Measurements from ENCODE around the gene C1QTNF12. TPM values are rescaled to one million over a fixed set of nuclear protein-coding genes. Genes with fewer than 3 reads are reported as not detected.

The C1QTNF12 gene
- total RNA-seq, 1 donor from 2014 or later: 0.28 TPM

DNA sequence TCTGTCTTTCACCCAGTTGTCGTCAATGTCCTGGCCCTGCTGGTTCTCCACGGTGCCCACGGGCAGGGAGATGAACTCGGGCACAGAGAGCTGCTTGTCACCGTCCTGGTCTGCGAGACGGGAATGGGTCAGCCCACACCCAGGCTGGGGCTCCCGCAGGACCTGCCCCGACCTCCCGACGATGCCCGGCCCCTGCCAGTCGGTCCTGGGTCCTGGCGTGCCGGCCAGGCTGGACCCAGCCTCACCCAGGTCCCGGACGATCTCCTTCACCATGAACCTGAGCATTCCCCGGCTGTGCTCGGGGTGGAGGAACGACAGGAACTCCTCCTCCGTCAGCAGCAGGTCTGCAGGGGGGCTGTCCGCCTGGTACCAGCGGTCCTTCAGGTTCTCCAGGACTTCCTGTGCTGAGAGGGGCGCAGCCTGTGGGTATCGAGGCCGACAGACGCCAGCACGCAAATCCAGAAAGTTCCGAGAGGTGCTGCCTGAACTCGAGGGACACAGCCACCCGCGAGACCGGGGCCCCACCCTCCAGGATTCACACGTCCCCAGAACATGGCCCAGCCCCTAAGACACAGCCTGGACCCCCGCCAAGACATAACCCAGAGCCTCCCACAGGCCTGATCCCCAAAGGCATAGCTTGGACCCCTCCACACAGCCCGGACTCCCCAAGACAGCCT lies 27.9 kb downstream of the C1QTNF12 start:
- H4K20me1 ChIP-seq (ENCODE audit: low read depth): no peaks in the 10 kb centered on the region
- H2AFZ ChIP-seq (replicated peaks): no peak overlapping the region
- no peaks in the 10 kb centered on the region for H3K4me1 ChIP-seq
- TF ChIP-seq EZH2phosphoT487 (IDR thresholded peaks at IDR 0.05): no peak
- TF ChIP-seq, protein P1, sequence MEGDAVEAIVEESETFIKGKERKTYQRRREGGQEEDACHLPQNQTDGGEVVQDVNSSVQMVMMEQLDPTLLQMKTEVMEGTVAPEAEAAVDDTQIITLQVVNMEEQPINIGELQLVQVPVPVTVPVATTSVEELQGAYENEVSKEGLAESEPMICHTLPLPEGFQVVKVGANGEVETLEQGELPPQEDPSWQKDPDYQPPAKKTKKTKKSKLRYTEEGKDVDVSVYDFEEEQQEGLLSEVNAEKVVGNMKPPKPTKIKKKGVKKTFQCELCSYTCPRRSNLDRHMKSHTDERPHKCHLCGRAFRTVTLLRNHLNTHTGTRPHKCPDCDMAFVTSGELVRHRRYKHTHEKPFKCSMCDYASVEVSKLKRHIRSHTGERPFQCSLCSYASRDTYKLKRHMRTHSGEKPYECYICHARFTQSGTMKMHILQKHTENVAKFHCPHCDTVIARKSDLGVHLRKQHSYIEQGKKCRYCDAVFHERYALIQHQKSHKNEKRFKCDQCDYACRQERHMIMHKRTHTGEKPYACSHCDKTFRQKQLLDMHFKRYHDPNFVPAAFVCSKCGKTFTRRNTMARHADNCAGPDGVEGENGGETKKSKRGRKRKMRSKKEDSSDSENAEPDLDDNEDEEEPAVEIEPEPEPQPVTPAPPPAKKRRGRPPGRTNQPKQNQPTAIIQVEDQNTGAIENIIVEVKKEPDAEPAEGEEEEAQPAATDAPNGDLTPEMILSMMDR (IDR thresholded peaks at IDR 0.05): no peak
- TF ChIP-seq EZH2 (IDR thresholded peaks at IDR 0.05): no peak
- DNase-seq (ENCODE audit: low spot score): no peak
- peaks cover 6% of the 10 kb centered on the region for H3K27me3 Mint-ChIP-seq (ENCODE audit: insufficient read depth, low read depth)
- H3F3A ChIP-seq (ENCODE audit: low read depth): no peaks in the 10 kb centered on the region
- no peaks in the 10 kb centered on the region for H3K36me3 ChIP-seq
- H3K27me3 ChIP-seq: no peaks in the 10 kb centered on the region
- H3K79me2 ChIP-seq (ENCODE audit: low read depth): no peaks in the 10 kb centered on the region
- no peak overlapping the region for H3K4me3 Mint-ChIP-seq
- H3K9me3 Mint-ChIP-seq: no peaks in the 10 kb centered on the region
- no peaks in the 10 kb centered on the region for H3K9me3 ChIP-seq (ENCODE audit: low read depth)
- H3K4me3 ChIP-seq: no peak overlapping the region
- no peak overlapping the region for H3K9ac ChIP-seq
- H3K4me1 Mint-ChIP-seq: no peaks in the 10 kb centered on the region
- no peak overlapping the region for H3K27ac Mint-ChIP-seq
- H3K27ac ChIP-seq: no peak overlapping the region
- H3K36me3 Mint-ChIP-seq: peaks cover 17% of the 10 kb centered on the region
- no peak overlapping the region for H3K4me2 ChIP-seq

DNA sequence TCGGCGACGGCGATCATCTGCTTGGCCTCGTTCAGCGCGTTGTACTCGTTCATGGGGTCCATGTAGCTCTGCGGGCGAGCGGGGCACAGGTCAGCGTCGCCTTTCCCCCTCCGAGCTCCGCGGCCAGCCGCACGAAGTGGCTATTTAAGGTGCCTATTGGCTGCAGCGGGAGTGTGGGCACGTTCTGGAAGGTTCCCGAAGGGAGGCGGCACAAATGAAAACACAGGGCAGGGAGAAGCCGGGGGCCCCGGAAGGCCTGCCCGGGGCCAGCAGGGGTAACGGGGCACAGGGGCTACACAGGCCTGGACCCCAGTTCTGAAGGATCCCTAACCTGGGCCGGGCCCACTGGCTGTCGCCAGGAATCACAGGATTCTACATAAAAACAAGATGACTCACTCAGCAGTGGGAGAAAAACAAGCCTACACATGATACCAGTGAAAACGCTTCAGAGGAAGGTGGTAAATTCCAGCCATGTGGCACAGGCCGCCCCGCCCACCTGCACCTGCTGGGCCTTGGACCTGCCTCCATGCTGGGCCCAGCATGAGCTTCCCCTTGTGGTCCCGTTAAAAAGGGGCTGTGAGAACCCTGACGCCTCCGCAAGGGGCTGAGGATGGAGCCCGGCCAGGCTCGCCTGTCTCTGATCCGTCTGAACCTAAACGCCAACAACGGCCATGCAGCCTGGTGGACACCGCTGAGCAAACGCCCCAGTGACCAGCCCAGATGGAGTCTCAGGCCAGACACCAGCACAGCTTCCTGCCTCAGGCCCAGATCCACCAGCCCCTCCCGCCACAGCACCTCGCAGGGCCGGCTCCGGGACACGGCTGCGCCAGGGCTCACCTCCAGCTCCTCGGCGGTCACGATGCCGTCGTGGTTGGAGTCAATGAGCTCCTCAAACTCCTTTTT lies 28.6 kb downstream of the C1QTNF12 start:
- TF ChIP-seq EZH2phosphoT487 (IDR thresholded peaks at IDR 0.05) (no peak), EZH2 (IDR thresholded peaks at IDR 0.05) (no peak)
- TF ChIP-seq, protein P1 (IDR thresholded peaks at IDR 0.05): no peak
- Histone ChIP-seq H3K4me2 (no peak overlapping the region), H4K20me1 (ENCODE audit: low read depth) (no peaks in the 10 kb centered on the region), H3K4me3 (no peak overlapping the region), H3F3A (ENCODE audit: low read depth) (no peaks in the 10 kb centered on the region), H3K27me3 (no peaks in the 10 kb centered on the region), H3K27ac (no peak overlapping the region), H3K79me2 (ENCODE audit: low read depth) (no peaks in the 10 kb centered on the region), H3K36me3 (no peaks in the 10 kb centered on the region), H2AFZ (replicated peaks) (no peak overlapping the region), H3K4me1 (no peaks in the 10 kb centered on the region), H3K9ac (no peak overlapping the region), H3K9me3 (ENCODE audit: low read depth) (no peaks in the 10 kb centered on the region)
- Mint-ChIP-seq H3K4me3 (no peak overlapping the region), H3K4me1 (no peaks in the 10 kb centered on the region), H3K27me3 (ENCODE audit: insufficient read depth, low read depth) (peaks cover 6% of the 10 kb centered on the region), H3K36me3 (peaks cover 13% of the 10 kb centered on the region), H3K27ac (no peak overlapping the region), H3K9me3 (no peaks in the 10 kb centered on the region)
- no peak for DNase-seq (ENCODE audit: low spot score)

DNA sequence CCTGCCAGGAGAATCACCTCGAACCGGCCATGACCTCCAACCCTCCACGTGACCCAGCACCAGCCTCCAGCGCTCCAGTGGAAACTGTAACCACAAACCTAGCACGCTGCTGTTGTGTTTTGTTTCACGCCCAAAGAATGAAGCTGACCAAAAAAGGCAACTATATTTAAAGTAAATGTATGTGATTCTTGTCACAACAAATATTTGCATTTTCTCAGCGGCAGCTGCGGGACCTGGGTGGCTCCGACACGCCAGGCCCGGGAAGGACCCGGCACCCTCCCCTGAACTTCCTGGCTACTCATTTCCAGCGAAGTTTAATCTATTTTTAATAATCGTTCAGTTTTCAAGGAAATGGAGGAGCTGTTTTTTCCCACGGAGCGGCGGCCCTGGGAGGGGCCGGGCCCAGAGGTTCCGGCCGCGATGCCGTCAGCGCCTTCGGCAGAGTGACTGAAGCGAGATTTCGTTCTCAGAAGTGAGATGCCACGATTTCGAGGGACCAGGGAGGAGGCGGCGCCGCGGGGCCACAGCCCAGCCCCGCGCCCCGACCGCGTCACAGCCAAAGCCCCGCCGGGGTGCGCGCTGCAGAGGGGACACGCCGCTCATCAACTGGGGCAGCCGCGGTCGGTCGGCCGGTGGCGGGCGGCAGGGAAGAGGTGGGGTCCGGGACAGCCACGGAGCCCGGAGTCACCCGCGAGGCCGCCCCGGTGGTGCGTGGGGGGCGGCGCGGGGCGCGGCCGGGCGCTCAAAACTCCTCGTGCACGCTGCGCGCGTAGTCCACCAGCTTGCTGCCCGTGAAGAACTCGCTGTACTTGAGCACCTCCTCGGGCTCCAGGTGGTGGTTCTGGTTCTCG lies 29.5 kb downstream of the C1QTNF12 start:
- Histone ChIP-seq H3K36me3 (no peaks in the 10 kb centered on the region), H3K79me2 (ENCODE audit: low read depth) (no peaks in the 10 kb centered on the region), H3K27me3 (no peaks in the 10 kb centered on the region), H3K9ac (no peak overlapping the region), H4K20me1 (ENCODE audit: low read depth) (no peaks in the 10 kb centered on the region), H3K9me3 (ENCODE audit: low read depth) (no peaks in the 10 kb centered on the region), H2AFZ (replicated peaks) (no peak overlapping the region), H3F3A (ENCODE audit: low read depth) (no peaks in the 10 kb centered on the region), H3K4me3 (no peak overlapping the region), H3K4me1 (no peaks in the 10 kb centered on the region), H3K27ac (no peak overlapping the region), H3K4me2 (no peak overlapping the region)
- H3K27me3 Mint-ChIP-seq (ENCODE audit: insufficient read depth, low read depth): peaks cover 6% of the 10 kb centered on the region
- DNase-seq (ENCODE audit: low spot score): no peak
- H3K27ac Mint-ChIP-seq: no peak overlapping the region
- no peaks in the 10 kb centered on the region for H3K9me3 Mint-ChIP-seq
- peaks cover 10% of the 10 kb centered on the region for H3K36me3 Mint-ChIP-seq
- TF ChIP-seq EZH2 (IDR thresholded peaks at IDR 0.05): no peak
- TF ChIP-seq, protein P1 (IDR thresholded peaks at IDR 0.05): no peak
- TF ChIP-seq EZH2phosphoT487 (IDR thresholded peaks at IDR 0.05): no peak
- H3K4me1 Mint-ChIP-seq: no peaks in the 10 kb centered on the region
- H3K4me3 Mint-ChIP-seq: peak overlapping the region; percentile 67

All from neural progenitor cell (in vitro differentiated cells).